HG03135 (cell line): ENCODE results near the gene BMP8A.
"Not testable (repeated sequence)": the region's sequence is repeated elsewhere in the genome, so short reads cannot be mapped to it uniquely, and the experiment has no call there.

ENCODE experiments used
- ATAC-seq: cut with Tn5 transposase; IDR thresholded peaks from one replicate; pipeline ENCODE4 v1.9.1; 2021; ENCODE audit warnings: mild to moderate bottlenecking, moderate library complexity; ENCODE audit not compliant: unreplicated experiment

Gene BMP8A

DNA sequence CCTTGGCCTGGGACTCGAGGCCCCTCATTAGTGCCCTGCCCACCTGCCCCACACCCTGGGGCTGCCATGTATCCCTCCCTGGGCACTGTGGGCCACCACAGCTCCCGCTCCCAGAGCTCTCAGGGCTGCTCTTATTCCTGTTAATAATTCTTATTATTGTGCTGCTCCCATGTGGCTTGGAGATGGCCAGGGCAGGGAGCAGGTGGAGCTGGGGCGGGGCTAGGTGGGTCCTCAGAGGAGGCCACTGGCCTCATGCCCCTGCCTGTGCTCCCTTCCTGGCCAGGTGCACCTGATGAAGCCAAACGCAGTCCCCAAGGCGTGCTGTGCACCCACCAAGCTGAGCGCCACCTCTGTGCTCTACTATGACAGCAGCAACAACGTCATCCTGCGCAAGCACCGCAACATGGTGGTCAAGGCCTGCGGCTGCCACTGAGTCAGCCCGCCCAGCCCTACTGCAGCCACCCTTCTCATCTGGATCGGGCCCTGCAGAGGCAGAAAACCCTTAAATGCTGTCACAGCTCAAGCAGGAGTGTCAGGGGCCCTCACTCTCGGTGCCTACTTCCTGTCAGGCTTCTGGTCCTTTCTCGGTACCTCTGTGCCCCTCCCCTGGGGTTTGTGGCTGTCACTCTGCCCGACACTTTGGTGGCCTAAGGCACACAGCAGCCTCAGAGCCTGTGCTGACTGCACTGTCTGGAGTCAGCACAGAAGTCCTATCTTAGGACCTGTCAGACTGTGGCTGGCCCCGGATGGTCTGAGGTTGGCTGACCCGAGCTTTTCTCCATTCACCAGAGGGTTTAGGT is 34.1 kb downstream of the BMP8A start:
- ATAC-seq, result peak; percentile 91

DNA sequence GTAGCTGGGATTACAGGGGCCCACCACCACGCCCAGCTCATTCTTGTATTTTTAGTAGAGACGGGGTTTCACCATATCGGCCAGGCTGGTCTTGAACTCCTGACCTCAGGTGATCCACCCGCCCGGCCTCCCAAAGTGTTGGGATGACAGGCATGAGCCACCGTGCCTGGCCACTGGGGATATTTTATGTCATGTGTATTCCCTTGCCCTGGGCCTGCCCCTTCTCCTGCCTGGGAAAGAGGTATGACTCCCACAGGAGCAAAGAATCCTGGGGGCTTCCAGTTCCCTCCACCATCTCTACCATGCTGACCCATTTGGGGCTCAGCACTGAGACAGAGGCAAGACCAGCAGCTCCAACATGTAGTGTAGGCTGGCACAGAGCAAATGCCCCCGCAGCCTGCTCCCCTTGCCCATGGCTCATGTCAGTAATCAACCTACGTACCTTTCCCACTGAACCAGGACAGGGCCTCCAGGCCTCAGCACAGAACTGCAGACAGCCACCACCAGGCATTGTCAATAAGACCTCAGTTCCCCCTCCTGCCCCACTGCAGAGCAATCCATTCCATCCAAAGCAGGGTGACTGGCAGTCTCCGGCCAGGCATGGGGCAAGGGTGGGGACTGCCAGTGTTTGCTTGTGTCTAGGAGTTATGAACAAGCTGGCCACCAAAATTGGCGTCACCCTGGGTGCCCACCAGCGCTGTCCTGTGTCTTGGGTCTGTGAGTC is 35.2 kb downstream of the BMP8A start:
- no peak for ATAC-seq

- ATAC-seq, result not testable (repeated sequence)
Measured at GRCh38 chr1:39527190-39527579, 35.7 kb downstream of the BMP8A start.

- no peak for ATAC-seq
Measured at GRCh38 chr1:39528082-39528481, 36.6 kb downstream of the BMP8A start.

- no peak for ATAC-seq
Measured at GRCh38 chr1:39529901-39530535, 38.6 kb downstream of the BMP8A start.

- ATAC-seq, result no peak
Measured at GRCh38 chr1:39531526-39531925, 40.1 kb downstream of the BMP8A start.

DNA sequence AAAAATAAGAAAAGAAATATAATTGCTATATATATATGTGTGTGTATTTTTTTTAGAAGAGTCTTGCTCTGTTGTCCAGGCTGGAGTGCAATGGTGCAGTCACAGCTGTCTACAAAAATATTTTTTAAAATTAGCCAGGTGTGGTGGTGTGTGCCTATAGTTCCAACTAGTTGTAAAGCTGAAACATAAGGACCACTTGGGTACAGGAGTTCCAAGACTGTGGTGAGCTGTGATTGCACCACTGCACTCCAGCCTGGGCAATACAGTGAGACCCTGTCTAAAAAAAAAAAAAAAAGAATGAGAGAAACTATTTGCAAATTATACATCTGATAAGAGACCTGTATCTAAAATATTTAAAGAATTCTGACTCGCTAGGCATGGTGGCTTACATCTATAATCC is 42.0 kb downstream of the BMP8A start:
- no peak for ATAC-seq

- ATAC-seq, result peak; percentile 12
Measured at GRCh38 chr1:39538531-39539251, 47.3 kb downstream of the BMP8A start.

DNA sequence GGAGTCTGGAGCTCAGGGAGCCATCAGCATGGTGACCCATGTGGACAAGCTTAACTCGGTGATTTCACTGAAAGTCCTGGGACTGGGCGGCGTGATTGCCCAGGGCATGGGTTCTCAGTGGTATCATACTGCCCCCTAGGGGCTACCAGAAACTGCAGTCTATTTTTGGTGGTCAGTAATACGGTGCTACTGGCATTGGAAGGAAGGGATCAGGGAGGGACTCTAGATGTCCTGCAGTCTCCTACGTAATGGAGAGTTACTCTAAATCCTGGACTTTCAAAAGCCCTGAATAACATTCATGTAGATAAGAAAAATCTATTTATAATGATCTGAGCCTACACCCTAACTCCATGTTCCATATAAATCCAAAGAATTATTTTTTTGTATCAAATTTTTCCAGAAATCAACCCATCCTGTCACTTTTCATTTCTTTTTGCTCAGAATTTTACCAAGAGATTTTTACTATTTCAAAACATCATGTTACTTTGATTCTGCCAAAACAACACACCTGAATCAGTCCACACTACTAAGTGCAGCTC is 47.9 kb downstream of the BMP8A start:
- peak; percentile 74 for ATAC-seq

GRCh38 chr1:39540504-39541031 is 49.1 kb downstream of the BMP8A start:
- no peak for ATAC-seq

- ATAC-seq, result no peak
Measured at GRCh38 chr1:39542924-39543323, 51.5 kb downstream of the BMP8A start.

DNA sequence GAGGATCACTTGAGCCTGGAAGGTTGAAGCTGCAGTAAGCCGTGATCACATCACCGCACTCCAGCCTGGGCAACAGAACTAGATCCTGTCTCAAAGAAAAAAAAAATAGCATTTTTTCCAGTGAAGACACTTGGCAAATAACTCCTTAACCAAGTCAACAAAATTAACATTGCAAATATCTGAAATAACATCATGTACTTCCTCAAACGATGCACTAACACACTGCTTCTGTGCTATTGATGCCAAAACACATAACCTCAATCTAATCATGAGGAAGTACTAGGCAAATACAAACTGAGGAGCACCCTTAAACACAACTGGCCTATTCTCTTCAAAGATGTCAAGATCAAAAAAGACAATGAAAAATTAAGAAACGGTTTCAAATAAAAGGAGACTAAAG is 52.9 kb downstream of the BMP8A start:
- no peak for ATAC-seq

DNA sequence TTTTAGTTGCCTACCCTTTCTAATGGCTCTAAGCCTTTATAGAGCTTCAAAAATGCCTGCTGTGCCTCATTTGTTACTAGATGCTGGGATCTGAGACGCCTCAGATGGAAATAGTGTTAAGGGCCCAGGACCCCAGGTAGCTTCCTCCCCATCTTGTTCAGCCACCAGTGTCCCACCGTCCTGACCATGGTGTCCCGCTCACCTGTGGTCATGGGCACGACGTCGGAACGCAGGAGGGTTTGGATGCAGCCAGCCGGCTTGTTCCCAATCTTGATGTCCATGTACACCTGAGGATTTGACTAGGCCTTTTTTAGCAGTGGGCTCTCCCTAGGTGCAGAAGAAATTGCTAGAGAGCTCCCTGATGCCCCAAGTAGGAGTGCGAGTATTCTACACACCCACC is 54.1 kb downstream of the BMP8A start:
- no peak for ATAC-seq

GRCh38 chr1:39554277-39554676 is 62.8 kb downstream of the BMP8A start:
- no peak for ATAC-seq

GRCh38 chr1:39561279-39561678 is 69.8 kb downstream of the BMP8A start:
- ATAC-seq, result no peak

DNA sequence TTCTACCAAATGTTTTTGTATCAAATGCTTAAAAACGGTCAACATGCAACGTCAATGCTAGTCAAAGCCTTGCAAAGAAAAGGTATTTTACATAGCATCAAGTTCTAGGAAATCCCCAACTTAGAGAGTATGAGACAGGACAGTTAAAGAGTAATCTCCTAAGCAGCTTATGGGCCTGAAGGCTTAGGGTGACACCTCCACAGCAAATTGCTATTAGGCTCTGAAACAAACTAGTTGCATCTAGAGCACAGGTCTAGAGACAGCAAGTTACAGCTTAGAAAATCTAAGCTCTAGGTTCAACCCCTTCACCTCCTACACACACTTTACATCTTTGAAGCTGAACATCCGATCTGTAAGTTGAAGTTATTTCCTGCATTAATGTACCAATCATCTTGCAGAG is 71.5 kb downstream of the BMP8A start:
- ATAC-seq, result no peak

DNA sequence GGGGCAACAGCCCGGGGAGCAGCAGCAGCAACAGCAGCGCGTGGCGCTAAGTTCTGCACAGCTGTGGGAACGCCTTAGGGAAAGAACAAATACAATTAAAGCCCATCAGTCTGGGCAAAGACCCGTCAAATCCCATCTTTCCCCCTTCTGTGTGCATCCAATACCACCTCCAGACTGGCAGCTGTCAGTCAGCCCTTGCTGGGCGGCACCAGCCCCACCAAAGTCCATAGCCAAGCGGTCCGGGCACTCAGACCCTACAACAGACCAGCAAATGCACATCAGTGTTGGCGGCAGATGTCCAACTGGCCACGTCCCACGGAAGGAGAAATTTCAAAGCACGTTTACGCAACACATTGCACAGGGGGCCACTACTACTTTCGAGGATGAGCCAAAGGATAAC is 72.2 kb downstream of the BMP8A start:
- no peak for ATAC-seq

- no peak for ATAC-seq
Measured at GRCh38 chr1:39564340-39564739, 72.9 kb downstream of the BMP8A start.

- ATAC-seq, result no peak
Measured at GRCh38 chr1:39564941-39565340, 73.5 kb downstream of the BMP8A start.

- no peak for ATAC-seq
Measured at GRCh38 chr1:39566441-39567137, 75.2 kb downstream of the BMP8A start.
